ENCODE data around the gene NTM.

Gene NTM

GRCh38 chr11:132286106-132286505 lies 915.7 kb downstream of the NTM start:
- Histone ChIP-seq H3K27ac (ENCODE audit: low read depth, low read length, severe bottlenecking) (no peak overlapping the region), H3K4me3 (ENCODE audit: extremely low read depth, insufficient read depth, low read length, poor library complexity, severe bottlenecking) (no peak overlapping the region), H3K36me3 (ENCODE audit: control insufficient read depth, insufficient read depth, low read length) (no peaks in the 10 kb centered on the region), H3K9me3 (ENCODE audit: control insufficient read depth, low read length) (no peaks in the 10 kb centered on the region), H3K4me1 (ENCODE audit: control insufficient read depth, insufficient read depth, low read length, poor library complexity, severe bottlenecking) (peaks cover 4% of the 10 kb centered on the region)
- 93 to 94% methylated on average over 2 to 3 of the region's 3 CpGs for WGBS, 2 experiments (ENCODE audit: insufficient coverage in 2 of 2)

GRCh38 chr11:132288036-132288435 lies 917.6 kb downstream of the NTM start:
- peaks cover 4% of the 10 kb centered on the region for H3K4me1 ChIP-seq (ENCODE audit: control insufficient read depth, insufficient read depth, low read length, poor library complexity, severe bottlenecking)
- H3K9me3 ChIP-seq (ENCODE audit: control insufficient read depth, low read length), result no peaks in the 10 kb centered on the region
- no peak overlapping the region for H3K4me3 ChIP-seq (ENCODE audit: extremely low read depth, insufficient read depth, low read length, poor library complexity, severe bottlenecking)
- WGBS, 2 experiments (ENCODE audit: insufficient coverage in 2 of 2), result 86 to 91% methylated on average over 3 of the region's 3 CpGs
- no peak overlapping the region for H3K27ac ChIP-seq (ENCODE audit: low read depth, low read length, severe bottlenecking)
- no peaks in the 10 kb centered on the region for H3K36me3 ChIP-seq (ENCODE audit: control insufficient read depth, insufficient read depth, low read length)

- H3K4me1 ChIP-seq (ENCODE audit: control insufficient read depth, insufficient read depth, low read length, poor library complexity, severe bottlenecking), result peaks cover 4% of the 10 kb centered on the region
- H3K36me3 ChIP-seq (ENCODE audit: control insufficient read depth, insufficient read depth, low read length), result no peaks in the 10 kb centered on the region
- H3K4me3 ChIP-seq (ENCODE audit: extremely low read depth, insufficient read depth, low read length, poor library complexity, severe bottlenecking), result no peak overlapping the region
- H3K27ac ChIP-seq (ENCODE audit: low read depth, low read length, severe bottlenecking), result no peak overlapping the region
- 83% methylated on average over 1 of the region's 6 CpGs; no CpG with 5 or more reads in 1 of the 2 experiments for WGBS, 2 experiments (ENCODE audit: insufficient coverage in 2 of 2)
- H3K9me3 ChIP-seq (ENCODE audit: control insufficient read depth, low read length), result no peaks in the 10 kb centered on the region
Observed at GRCh38 chr11:132289590-132290256, 919.3 kb downstream of the NTM start.

GRCh38 chr11:132293586-132293985 lies 923.2 kb downstream of the NTM start:
- Histone ChIP-seq H3K9me3 (ENCODE audit: control insufficient read depth, low read length) (no peaks in the 10 kb centered on the region), H3K4me1 (ENCODE audit: control insufficient read depth, insufficient read depth, low read length, poor library complexity, severe bottlenecking) (peaks cover 4% of the 10 kb centered on the region), H3K27ac (ENCODE audit: low read depth, low read length, severe bottlenecking) (no peak overlapping the region), H3K4me3 (ENCODE audit: extremely low read depth, insufficient read depth, low read length, poor library complexity, severe bottlenecking) (no peak overlapping the region), H3K36me3 (ENCODE audit: control insufficient read depth, insufficient read depth, low read length) (no peaks in the 10 kb centered on the region)
- 83 to 93% methylated on average over 2 to 3 of the region's 4 CpGs for WGBS, 2 experiments (ENCODE audit: insufficient coverage in 2 of 2)

- H3K27ac ChIP-seq (ENCODE audit: low read depth, low read length, severe bottlenecking), result no peak overlapping the region
- no peaks in the 10 kb centered on the region for H3K4me1 ChIP-seq (ENCODE audit: control insufficient read depth, insufficient read depth, low read length, poor library complexity, severe bottlenecking)
- no peaks in the 10 kb centered on the region for H3K36me3 ChIP-seq (ENCODE audit: control insufficient read depth, insufficient read depth, low read length)
- WGBS, 2 experiments (ENCODE audit: insufficient coverage in 2 of 2), result 80 to 91% methylated on average over 1 of the region's 3 CpGs
- no peaks in the 10 kb centered on the region for H3K9me3 ChIP-seq (ENCODE audit: control insufficient read depth, low read length)
- H3K4me3 ChIP-seq (ENCODE audit: extremely low read depth, insufficient read depth, low read length, poor library complexity, severe bottlenecking), result no peak overlapping the region
Observed at GRCh38 chr11:132296946-132297610, 926.7 kb downstream of the NTM start.

GRCh38 chr11:132298357-132298756 lies 927.9 kb downstream of the NTM start:
- Histone ChIP-seq H3K27ac (ENCODE audit: low read depth, low read length, severe bottlenecking) (no peak overlapping the region), H3K9me3 (ENCODE audit: control insufficient read depth, low read length) (no peaks in the 10 kb centered on the region), H3K36me3 (ENCODE audit: control insufficient read depth, insufficient read depth, low read length) (no peaks in the 10 kb centered on the region), H3K4me3 (ENCODE audit: extremely low read depth, insufficient read depth, low read length, poor library complexity, severe bottlenecking) (no peak overlapping the region), H3K4me1 (ENCODE audit: control insufficient read depth, insufficient read depth, low read length, poor library complexity, severe bottlenecking) (no peaks in the 10 kb centered on the region)
- 92 to 100% methylated on average over 2 of the region's 4 CpGs for WGBS, 2 experiments (ENCODE audit: insufficient coverage in 2 of 2)

GRCh38 chr11:132300283-132300682 lies 929.9 kb downstream of the NTM start:
- H3K4me1 ChIP-seq (ENCODE audit: control insufficient read depth, insufficient read depth, low read length, poor library complexity, severe bottlenecking), result no peaks in the 10 kb centered on the region
- 44 to 56% methylated on average over 2 to 3 of the region's 5 CpGs for WGBS, 2 experiments (ENCODE audit: insufficient coverage in 2 of 2)
- H3K4me3 ChIP-seq (ENCODE audit: extremely low read depth, insufficient read depth, low read length, poor library complexity, severe bottlenecking), result no peak overlapping the region
- no peak overlapping the region for H3K27ac ChIP-seq (ENCODE audit: low read depth, low read length, severe bottlenecking)
- H3K9me3 ChIP-seq (ENCODE audit: control insufficient read depth, low read length), result no peaks in the 10 kb centered on the region
- no peaks in the 10 kb centered on the region for H3K36me3 ChIP-seq (ENCODE audit: control insufficient read depth, insufficient read depth, low read length)

- Histone ChIP-seq H3K4me3 (ENCODE audit: extremely low read depth, insufficient read depth, low read length, poor library complexity, severe bottlenecking) (no peak overlapping the region), H3K9me3 (ENCODE audit: control insufficient read depth, low read length) (no peaks in the 10 kb centered on the region), H3K27ac (ENCODE audit: low read depth, low read length, severe bottlenecking) (no peak overlapping the region), H3K36me3 (ENCODE audit: control insufficient read depth, insufficient read depth, low read length) (no peaks in the 10 kb centered on the region), H3K4me1 (ENCODE audit: control insufficient read depth, insufficient read depth, low read length, poor library complexity, severe bottlenecking) (no peaks in the 10 kb centered on the region)
- no CpG with 5 or more reads among the region's 1 CpG for WGBS, 2 experiments (ENCODE audit: insufficient coverage in 2 of 2)
Observed at GRCh38 chr11:132301465-132301864, 931.0 kb downstream of the NTM start.

- Histone ChIP-seq H3K27ac (ENCODE audit: low read depth, low read length, severe bottlenecking) (no peak overlapping the region), H3K9me3 (ENCODE audit: control insufficient read depth, low read length) (no peaks in the 10 kb centered on the region), H3K4me1 (ENCODE audit: control insufficient read depth, insufficient read depth, low read length, poor library complexity, severe bottlenecking) (no peaks in the 10 kb centered on the region), H3K4me3 (ENCODE audit: extremely low read depth, insufficient read depth, low read length, poor library complexity, severe bottlenecking) (no peak overlapping the region), H3K36me3 (ENCODE audit: control insufficient read depth, insufficient read depth, low read length) (no peaks in the 10 kb centered on the region)
- WGBS, 2 experiments (ENCODE audit: insufficient coverage in 2 of 2), result 94 to 100% methylated on average over 1 to 2 of the region's 3 CpGs
Observed at GRCh38 chr11:132301900-132302299, 931.5 kb downstream of the NTM start.

GRCh38 chr11:132307309-132308020 lies 937.0 kb downstream of the NTM start:
- Histone ChIP-seq H3K36me3 (ENCODE audit: control insufficient read depth, insufficient read depth, low read length) (no peaks in the 10 kb centered on the region), H3K27ac (ENCODE audit: low read depth, low read length, severe bottlenecking) (no peak overlapping the region), H3K4me1 (ENCODE audit: control insufficient read depth, insufficient read depth, low read length, poor library complexity, severe bottlenecking) (peaks cover 8% of the 10 kb centered on the region), H3K4me3 (ENCODE audit: extremely low read depth, insufficient read depth, low read length, poor library complexity, severe bottlenecking) (no peak overlapping the region), H3K9me3 (ENCODE audit: control insufficient read depth, low read length) (no peaks in the 10 kb centered on the region)
- 94 to 99% methylated on average over 14 to 16 of the region's 21 CpGs for WGBS, 2 experiments (ENCODE audit: insufficient coverage in 2 of 2)
